GM10847 (cell line): Measurements from ENCODE around the gene ARHGAP15.

Experiments used
- POLR2A ChIP-seq: IDR thresholded peaks from 2 replicates; pipeline ENCODE4 v1.6.1; 2011; ENCODE audit not compliant: insufficient read length; ENCODE audit errors: extremely low read depth

ARHGAP15 gene

DNA sequence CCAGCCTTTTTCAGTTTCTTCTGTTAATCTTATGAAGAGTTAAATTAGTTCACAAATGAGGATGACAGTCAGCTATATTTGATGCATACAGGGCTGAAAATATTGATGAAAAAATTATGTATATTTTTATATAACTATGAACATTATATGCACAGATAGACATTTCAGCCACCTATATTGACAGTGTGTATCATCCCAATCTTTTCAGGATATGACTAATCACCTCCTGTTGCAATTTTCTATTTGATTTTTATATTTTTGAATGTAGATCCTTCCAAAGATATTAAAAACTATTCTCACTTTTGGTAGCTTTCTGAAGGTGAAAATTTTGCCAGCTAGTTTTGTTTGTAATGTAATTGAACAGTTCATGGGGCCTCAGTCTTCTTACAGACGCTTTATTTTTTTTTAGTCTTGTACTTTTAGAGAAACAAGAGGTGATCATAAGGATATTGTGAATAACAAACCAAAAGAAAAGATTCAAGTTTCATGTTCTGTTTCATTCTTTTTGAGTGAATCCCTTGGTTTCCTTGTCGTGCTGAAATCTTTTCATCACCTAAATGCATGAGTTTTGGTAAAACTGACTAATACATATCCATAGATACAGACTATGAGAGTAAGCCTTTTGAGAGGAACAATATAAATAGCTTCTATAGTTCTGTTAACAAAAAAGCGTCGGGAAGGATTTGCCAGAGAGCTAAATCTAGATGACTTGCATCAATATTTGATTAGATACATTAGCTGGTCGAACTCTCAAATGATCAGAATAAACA, 123.1 kb downstream of the ARHGAP15 start:
- TF ChIP-seq POLR2A: no peak

DNA sequence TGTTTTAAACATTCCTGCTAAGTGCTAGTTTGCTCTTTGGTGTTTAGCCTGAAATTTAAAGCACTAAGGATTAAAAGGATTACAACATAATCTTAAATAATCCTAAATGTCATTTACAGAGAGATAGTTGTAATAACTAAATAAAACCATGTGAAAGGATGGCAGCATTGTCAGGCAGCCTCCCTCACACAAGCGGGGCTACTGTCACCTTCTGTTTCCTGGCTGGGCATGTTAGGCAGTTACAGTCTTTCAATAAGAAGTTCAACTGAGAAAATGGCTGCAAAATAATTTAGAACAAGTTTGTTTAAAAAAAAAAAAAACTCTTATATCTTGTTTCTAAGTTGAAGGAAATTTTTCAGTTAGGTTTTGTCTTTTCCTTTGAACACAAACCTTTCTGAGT, 124.9 kb downstream of the ARHGAP15 start:
- no peak for TF ChIP-seq POLR2A

DNA sequence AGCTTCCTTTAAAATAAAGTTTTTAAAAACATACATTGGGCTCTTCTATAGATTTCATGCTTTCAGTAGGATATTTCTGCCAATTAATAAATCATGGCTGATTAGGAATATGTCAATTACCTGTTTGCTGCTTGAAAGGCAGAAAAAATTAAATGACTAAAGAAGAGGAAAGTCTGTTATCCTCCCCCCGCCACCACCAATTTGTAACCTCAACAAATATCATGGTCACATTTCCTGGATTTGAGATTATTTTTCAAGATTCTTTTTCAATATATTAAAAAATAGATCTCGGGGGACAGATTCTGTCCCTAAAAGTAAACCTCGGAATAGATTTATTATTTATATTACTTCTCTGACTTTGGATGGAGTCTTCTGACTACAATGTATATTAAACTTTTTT, 125.9 kb downstream of the ARHGAP15 start:
- no peak for TF ChIP-seq POLR2A

DNA sequence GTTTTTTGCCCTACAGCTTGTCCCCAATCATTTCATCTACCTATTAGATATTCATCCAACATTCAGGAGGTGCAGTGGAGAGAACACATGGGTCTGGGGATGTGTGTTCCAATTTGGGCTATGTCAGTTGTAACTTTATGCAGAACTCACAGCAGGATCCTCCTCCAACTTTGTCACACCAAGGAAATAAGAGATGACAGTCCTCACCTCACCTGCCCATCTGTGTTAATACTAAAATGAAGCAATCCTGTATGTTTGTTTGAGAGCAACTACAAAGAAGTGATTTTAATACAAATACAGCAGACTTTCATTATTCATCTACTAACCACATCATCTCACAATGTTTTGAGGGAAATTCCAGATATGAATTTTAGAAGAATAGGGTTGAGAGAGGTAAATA, 126.7 kb downstream of the ARHGAP15 start:
- TF ChIP-seq POLR2A: no peak

DNA sequence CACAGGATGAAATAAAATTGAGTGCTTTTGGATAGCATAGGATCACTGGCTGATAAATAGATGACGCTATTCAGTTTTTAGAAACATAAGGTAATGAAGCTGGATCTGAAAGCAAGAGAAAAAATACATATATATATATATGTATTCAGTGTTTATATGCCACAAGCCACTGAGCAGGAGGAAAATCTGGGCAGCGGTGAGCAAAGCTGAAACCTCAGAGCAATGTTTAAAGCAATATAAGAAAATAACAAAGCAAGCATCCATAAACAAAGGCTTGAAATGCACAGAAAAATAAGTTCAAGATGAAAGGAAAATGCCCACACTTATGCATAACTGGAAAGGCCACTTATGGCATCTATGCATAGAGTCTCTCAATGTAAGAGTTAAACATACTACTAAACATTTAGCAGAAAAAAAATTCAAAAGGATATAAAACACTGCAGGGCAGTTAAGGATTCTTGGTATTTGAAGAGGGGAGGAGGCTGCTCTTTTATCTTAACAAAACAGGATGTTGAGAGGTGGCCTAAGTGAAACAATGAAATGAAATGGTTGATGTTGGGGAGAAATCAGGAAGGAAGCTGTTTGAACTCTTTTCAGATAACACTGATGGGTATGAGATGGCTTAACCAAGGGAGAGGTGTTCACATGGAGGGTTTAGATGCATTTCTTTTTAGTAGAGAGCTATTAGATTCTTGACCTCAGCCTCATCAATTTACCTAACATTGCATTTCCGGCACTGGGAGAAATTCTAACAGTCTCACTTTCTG, 129.1 kb downstream of the ARHGAP15 start:
- TF ChIP-seq POLR2A: no peak

DNA sequence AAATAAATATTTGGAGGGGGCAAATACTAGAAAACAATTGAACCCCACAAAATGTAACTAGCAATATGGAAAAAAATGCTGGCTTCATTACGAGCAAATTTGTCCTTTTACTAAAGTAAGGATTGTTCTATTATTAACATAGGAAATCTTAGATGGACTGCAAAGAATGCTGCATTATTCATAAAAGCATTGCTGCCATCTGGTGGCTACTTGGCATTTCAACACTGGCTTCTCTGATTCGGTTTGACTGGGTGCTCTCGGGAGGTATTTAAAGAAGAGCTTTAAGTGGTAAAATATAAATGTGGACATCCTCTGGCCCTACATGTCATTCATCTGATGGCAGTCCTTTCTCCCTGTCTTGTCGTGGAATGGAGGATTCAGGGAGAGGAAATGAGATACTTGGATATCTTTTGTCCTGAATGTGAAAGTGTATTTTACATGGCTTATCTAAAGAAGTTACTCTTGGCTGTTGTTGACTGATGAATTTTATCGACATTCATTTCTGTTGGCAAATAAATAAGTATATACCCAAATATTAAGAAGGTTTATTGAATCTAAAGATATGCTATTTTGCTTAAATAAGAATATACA, 130.2 kb downstream of the ARHGAP15 start:
- TF ChIP-seq POLR2A: no peak

DNA sequence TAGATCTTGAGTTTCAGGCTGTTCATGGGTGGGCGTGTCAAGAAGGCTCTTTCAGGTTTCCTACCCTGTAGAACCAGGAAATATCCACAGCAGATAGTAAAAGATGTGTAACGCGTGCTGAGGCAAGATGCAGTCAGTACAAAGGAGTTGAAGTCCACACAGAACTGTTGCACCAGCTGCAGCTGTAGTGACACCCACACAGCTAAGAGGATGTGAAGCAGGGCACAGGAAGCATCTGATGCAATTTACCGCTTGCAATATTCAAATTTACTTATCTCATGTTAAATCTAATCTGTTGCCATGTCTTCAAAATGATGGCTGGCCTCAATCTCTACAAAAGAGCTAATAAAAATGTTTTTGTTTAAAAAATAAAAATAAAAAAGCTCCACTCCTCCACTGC, 132.8 kb downstream of the ARHGAP15 start:
- TF ChIP-seq POLR2A: no peak

DNA sequence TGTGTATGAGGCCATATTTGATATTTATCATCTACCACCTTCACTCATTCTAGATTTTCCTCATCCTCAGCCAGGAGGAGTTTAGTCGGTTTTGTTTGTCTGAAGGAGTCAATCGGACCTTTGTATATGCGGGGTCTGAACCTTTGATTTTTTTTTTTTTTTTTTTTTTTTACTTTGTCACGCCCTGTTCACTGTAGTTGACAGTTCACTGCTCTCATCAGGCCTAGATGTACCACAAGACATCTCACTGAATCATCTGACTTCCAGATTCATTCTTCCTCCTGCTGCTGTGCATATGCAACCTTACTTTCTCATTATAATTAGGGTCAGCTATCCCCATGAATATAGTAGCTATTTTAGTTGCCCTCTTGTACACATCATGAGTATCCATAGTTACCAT, 133.2 kb downstream of the ARHGAP15 start:
- no peak for TF ChIP-seq POLR2A

DNA sequence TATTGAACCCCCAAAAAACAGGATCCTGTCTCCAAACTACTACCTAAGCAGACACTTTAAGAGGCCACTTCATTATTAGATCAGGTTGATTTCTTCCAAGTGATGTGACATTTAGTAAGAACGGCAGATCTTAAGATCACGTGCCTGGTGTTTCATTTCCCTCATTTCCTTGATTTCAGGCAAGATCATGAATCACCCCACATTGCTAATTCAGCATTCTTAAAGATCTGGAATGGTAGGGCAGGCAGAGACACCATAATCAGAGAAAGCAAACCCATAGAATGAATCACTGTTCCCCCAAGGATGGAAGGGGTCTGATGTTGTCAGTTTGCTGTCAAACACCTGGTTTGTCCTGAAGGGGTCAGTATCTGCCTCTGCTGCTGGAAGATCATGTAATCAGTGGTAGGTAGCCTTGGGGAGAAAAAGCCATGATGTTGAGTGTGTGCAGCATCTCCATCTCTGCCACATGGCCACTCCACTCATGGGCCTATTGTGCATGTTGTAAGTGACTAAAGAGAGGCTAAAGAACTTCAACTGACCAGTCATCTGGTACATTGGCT, 133.9 kb downstream of the ARHGAP15 start:
- TF ChIP-seq POLR2A: no peak

DNA sequence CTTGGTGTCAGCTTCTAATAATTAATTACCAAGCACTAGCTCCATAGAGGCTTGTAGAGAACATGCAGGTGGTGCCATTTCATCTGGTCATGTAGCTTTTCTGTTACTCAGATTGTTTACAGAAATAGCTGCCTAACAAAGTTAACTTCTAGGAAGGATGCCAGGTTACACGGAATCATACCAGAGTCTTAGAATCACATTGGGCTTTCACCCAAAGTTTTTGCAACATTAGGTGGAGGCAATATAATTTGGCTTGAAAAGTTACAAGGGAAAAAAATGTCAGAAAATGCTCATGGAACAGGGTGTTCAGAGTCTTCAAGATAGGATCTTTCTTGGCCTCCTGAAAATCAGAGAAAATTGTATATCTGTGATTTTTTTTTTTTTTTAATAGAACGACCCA, 135.6 kb downstream of the ARHGAP15 start:
- no peak for TF ChIP-seq POLR2A

DNA sequence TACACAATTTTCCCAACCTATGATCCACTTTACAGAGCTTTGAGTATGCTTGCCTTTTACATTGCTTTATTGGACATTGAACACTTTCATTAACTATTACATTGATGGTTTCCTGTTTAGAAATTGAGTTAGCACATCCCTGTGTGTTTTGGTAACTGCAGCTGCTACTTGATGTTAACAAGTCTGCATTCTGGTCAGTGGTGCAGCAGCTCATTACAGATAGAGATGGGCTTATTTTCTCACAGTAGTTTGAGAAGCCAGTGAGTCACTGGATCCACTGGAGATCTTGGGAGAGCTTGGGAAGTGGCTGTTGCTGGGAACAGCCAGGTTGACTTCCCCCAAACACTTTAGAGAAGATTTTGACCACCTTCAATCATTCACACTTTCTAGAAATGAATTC, 150.5 kb downstream of the ARHGAP15 start:
- no peak for TF ChIP-seq POLR2A

DNA sequence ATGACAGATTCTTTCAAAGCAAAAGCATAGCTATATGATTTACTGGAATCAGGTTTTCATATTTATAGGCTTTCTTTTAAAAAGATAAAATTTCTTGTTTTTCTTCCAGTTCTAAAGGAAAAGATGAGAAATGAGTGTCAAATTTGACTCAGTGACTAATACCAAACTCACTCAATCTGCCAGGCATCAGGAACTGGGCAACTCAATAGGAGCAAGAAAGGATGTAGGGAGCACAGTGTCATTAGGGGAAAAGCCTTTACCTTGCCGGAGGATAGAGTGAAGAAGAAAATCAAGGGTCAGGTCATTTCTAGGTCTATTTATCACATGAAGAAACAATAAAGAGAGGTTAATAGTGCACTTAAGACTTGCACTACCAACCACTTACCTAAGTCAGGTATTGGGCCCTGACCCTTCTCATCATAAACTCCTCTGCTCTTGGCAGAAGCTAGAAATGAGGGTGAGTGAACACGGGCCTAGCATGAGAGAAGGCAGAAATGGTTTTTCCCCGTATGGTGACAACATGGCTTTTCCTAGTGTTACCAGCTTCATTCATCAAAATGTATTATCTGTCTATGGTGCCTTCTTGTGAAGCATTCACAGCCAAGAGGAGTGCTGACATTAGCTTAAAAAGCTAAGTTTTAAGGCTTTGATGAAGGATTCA, 151.0 kb downstream of the ARHGAP15 start:
- TF ChIP-seq POLR2A: no peak

DNA sequence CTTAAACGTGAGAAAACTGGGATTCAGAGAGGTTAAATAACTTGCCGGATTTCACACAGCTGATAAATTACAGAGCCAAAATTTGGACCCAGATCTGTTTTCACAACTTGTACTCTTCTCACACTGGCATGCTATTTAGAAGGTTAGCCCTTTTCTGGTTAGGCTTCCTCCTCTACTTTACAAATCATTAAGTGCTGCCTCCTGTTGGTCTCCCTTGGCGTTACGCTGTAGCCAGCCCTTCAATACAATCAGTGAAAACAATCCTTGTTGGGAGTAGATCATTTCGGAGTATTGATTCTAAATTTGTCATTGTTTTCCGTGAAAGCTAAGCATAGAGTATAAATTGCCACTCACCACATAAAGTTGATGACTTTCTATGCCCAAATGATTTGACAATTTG, 153.5 kb downstream of the ARHGAP15 start:
- no peak for TF ChIP-seq POLR2A

DNA sequence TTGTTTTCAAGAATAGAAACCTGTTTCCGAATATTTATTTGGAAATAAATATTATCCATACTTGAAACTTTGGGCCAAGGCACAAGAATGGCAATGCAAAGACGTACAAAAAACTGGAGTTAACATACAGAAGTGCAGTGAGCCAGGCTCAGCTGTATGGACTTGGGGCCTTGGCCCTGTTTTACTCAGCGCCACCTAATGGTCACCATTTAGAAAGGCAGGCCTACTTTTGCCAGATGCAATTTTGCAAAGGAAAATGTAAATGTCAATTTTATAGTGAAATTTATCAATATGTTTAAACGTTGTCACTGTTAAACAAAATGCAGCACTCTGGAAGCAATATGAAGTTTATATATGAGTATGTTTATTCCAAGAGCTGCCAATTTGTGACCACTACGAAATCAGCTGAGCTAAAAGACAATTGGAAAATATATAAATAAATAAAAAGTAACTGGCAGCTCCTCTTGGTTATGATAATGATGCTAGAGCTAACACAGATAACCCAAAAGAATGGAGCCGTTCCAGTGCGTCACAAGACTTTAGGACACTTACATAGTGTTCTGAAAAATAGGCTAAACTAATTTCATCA, 155.0 kb downstream of the ARHGAP15 start:
- no peak for TF ChIP-seq POLR2A

DNA sequence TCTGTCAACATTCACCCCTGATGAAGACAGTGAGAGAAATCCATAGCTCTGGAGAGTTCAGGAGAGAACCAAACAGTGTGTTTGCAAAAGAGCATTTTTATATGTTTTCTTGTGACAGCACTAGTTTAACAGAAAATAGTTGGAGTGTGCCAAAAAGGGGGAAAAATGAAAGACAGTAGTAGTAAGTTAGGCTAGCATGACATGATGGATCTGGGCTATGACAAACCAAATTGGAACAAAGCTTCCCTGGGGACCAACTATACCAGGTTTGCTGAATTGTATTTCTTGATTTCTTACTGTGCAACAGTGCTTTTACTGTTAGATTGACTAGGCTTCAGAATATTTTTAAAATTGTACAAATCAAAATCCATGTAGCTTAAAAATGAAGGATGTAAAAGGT, 159.8 kb downstream of the ARHGAP15 start:
- TF ChIP-seq POLR2A: no peak
